Adrenal gland (tissue), 12 donors: ENCODE data around the gene RFFL. TPM values are rescaled to one million over a fixed set of nuclear protein-coding genes. Genes with fewer than 3 reads are reported as not detected.

Experiments
- DNase-seq, 7 donors: peaks; one replicate each; pipeline ENCODE4 v3.0.0-alpha.2; 2019 to 2020
- H3K27ac ChIP-seq, 5 donors: fragments of 200-600 bp; sonication (generic) in 4 of 5; 1 replicate in 3 of 5; 2 replicates in 2 of 5; pipeline versions ENCODE4 v1.5.1 to v1.8.0; 2016 to 2020; ENCODE audit warnings: mild to moderate bottlenecking in 1 of 5
- H3K27me3 ChIP-seq: fragments of 200-600 bp; 2 replicates; pipeline ENCODE4 v1.8.0; 2021
- H3K36me3 ChIP-seq, 2 donors: fragments of 200-600 bp; replicated peaks in 1 of 2; 1 replicate in 1 of 2; 2 replicates in 1 of 2; pipeline versions ENCODE4 v1.5.1 to v1.8.0; 2018 to 2022
- H3K4me1 ChIP-seq, 2 donors: fragments of 200-600 bp; replicated peaks in 1 of 2; 1 replicate in 1 of 2; 2 replicates in 1 of 2; pipeline versions ENCODE4 v1.5.1 to v1.8.0; 2018 to 2021
- H3K4me3 ChIP-seq, 4 donors: fragments of 200-600 bp; sonication (generic) in 3 of 4; one replicate each; pipeline ENCODE4 v1.5.1; 2016 to 2018
- H3K9me3 ChIP-seq, 3 donors: fragments of 200-600 bp; sonication (generic) in 1 of 3; replicated peaks in 1 of 3; 1 replicate in 2 of 3; 2 replicates in 1 of 3; pipeline versions ENCODE4 v1.5.1 to v1.8.0; 2016 to 2021
- POLR2A ChIP-seq, 2 donors: fragments of 450-650 bp; IDR thresholded peaks; one replicate each; pipeline ENCODE4 v1.6.1; 2017; ENCODE audit warnings: antibody characterized with exemption in 2 of 2, mild to moderate bottlenecking in 2 of 2, moderate library complexity in 1 of 2
- WGBS, 4 donors: extraction: QIAGEN DNeasy Blood & Tissue Kit in 2 of 4; methylation state at CpG; one replicate each; pipeline versions ENCODE4 v1.1.5 to v1.1.7; 2013 to 2017; 5-methylcytosine and 5-hydroxymethylcytosine counted together
- intact Hi-C, 2 donors: fragments of 100-400 bp; cut with DNase I; formaldehyde crosslinking; loops; one replicate each; pipeline versions ENCODE4 v1.14.1 to v1.15.0; 2022 to 2023
- polyA plus RNA-seq, 3 donors: library from polyadenylated mRNA; stranded (reverse); fragments of 200-250 nt in 2 of 3; fragments of 350-450 nt in 1 of 3; fragmentation: Illumina TruSeq in 1 of 3; extraction: RNeasy Lipid Tissue Mini Kit (QIAGEN cat#74804) in 1 of 3; gene quantifications; one replicate each; pipeline ENCODE4 v1.2.3, GENCODE V29; 2013 to 2014
- total RNA-seq, 9 donors: library from RNA; depleted of rRNA in 4 of 9; stranded (reverse); fragments of >200 nt in 4 of 9; fragments of 120-200 nt in 1 of 9; fragmentation: NEBNext Ultra II Directional in 1 of 9; extraction: Animal tissue kit (Norgen Biotek cat#: 25700) in 1 of 9; gene quantifications; one replicate each; pipeline versions ENCODE4 v1.1.0 to v1.2.4, GENCODE V29; 2013 to 2023
- TF ChIP-seq, protein P1 (sequence below), 6 experiments: fragments of 450-650 bp in 4 of 6; fragments of 200-600 bp in 2 of 6; sonication (generic) in 1 of 6; IDR thresholded peaks; 1 replicate in 5 of 6; 2 replicates in 1 of 6; pipeline versions ENCODE4 v1.5.1 to v1.8.0; 2016 to 2021; ENCODE audit warnings: antibody characterized with exemption in 6 of 6, mild to moderate bottlenecking in 2 of 6, moderate library complexity in 1 of 6
- donor health status: healthy with polysubstance abuse.
- donor health status: Bipolar disorder and iron deficiency.
- donor health status: DM: yes; HTN: yes; CAD: no.
- donor health status: DM: no; HTN: no; CAD: no.
- donor health status: DM: no; HTN: no; CAD: no.
- donor health status: DM: yes; HTN: yes; CAD: no.

RFFL gene
- total and polyA plus RNA-seq, 12 donors: 2.5 to 24.4 (median 16.3) TPM

GRCh38 chr17:35017021-35017420, 46.5 kb downstream of the RFFL start:
- Histone ChIP-seq H3K9me3 (no peaks in the 10 kb centered on the region), H3K4me3 (no peak overlapping the region), H3K36me3 (peaks cover 0 to 24% of the 10 kb centered on the region in 2 donors), H3K4me1 (peaks cover 0 to under 1% of the 10 kb centered on the region in 2 donors), H3K27me3 (no peaks in the 10 kb centered on the region), H3K27ac (no peak overlapping the region)
- TF ChIP-seq, protein P1, sequence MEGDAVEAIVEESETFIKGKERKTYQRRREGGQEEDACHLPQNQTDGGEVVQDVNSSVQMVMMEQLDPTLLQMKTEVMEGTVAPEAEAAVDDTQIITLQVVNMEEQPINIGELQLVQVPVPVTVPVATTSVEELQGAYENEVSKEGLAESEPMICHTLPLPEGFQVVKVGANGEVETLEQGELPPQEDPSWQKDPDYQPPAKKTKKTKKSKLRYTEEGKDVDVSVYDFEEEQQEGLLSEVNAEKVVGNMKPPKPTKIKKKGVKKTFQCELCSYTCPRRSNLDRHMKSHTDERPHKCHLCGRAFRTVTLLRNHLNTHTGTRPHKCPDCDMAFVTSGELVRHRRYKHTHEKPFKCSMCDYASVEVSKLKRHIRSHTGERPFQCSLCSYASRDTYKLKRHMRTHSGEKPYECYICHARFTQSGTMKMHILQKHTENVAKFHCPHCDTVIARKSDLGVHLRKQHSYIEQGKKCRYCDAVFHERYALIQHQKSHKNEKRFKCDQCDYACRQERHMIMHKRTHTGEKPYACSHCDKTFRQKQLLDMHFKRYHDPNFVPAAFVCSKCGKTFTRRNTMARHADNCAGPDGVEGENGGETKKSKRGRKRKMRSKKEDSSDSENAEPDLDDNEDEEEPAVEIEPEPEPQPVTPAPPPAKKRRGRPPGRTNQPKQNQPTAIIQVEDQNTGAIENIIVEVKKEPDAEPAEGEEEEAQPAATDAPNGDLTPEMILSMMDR (IDR thresholded peaks at IDR 0.05): no peak
- TF ChIP-seq POLR2A (IDR thresholded peaks at IDR 0.05): no peak
- intact Hi-C loops: no loop called here
- DNase-seq: no peak
- WGBS, 4 donors: 96 to 98% (median 97%) methylated on average over 4 of the region's 4 CpGs

DNA sequence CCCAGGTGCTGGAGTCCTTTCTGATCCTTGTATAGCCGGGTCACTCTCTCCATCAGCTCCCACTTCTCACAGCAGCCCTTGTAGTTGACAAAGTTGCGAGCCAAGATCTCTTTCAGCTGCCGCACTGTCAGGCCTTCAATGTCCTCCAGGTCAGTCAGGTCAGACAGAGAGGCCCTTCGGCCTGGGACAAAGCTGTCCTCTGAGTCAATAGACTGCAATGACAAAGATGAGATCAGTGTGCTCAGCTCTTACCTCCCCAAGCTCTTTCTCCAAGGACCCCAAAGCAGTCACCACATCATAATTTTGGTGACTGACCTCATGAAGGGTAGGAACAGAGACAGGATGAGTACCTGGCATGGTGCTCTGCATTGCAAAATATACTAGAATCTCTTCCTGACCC, 47.1 kb downstream of the RFFL start:
- no peak for DNase-seq
- Histone ChIP-seq H3K36me3 (peaks cover 0 to 29% of the 10 kb centered on the region in 2 donors), H3K9me3 (no peaks in the 10 kb centered on the region), H3K27ac (no peak overlapping the region), H3K27me3 (no peaks in the 10 kb centered on the region), H3K4me1 (no peaks in the 10 kb centered on the region), H3K4me3 (no peak overlapping the region)
- WGBS, 4 donors: 93 to 100% (median 97%) methylated on average over 3 to 4 of the region's 4 CpGs
- intact Hi-C loops: no loop called here
- TF ChIP-seq POLR2A (IDR thresholded peaks at IDR 0.05): no peak
- TF ChIP-seq, protein P1 (IDR thresholded peaks at IDR 0.05): no peak

GRCh38 chr17:35011671-35012216, 51.8 kb downstream of the RFFL start:
- no peaks in the 10 kb centered on the region for H3K4me1 ChIP-seq
- no peaks in the 10 kb centered on the region for H3K9me3 ChIP-seq
- WGBS, 4 donors: 78 to 93% (median 80%) methylated on average over 5 of the region's 5 CpGs
- no peaks in the 10 kb centered on the region for H3K27me3 ChIP-seq
- no peak overlapping the region for H3K27ac ChIP-seq
- peaks cover 0 to 25% of the 10 kb centered on the region in 2 donors for H3K36me3 ChIP-seq
- TF ChIP-seq, protein P1 (IDR thresholded peaks at IDR 0.05): no peak
- TF ChIP-seq POLR2A (IDR thresholded peaks at IDR 0.05): no peak
- H3K4me3 ChIP-seq: no peak overlapping the region
- DNase-seq: no peak
- intact Hi-C loops: no loop called here

DNA sequence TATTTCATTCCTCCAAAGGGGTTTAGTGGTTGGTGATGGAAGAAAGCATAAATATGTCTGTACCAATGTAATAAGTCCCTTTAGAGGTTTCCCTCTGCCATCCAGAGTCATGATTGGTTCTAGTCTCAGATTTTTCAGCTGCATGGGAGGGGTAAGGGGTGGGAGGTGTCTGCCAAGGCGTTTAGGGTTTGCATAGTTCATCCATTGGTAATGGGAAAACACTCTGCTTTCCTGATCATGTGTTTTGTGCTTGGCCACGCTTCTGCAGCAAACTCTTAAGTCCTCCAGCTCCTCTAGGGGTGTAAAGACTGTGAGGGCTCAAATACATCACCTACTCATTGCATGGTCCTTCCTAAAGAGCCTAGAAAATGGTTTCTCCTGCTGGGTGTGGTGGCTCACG, 53.4 kb downstream of the RFFL start:
- DNase-seq: no peak
- no peak overlapping the region for H3K4me3 ChIP-seq
- no peaks in the 10 kb centered on the region for H3K9me3 ChIP-seq
- no peaks in the 10 kb centered on the region for H3K4me1 ChIP-seq
- 83 to 94% (median 89%) methylated on average over 3 of the region's 3 CpGs for WGBS, 4 donors
- H3K27me3 ChIP-seq: no peaks in the 10 kb centered on the region
- no peak for TF ChIP-seq POLR2A (IDR thresholded peaks at IDR 0.05)
- TF ChIP-seq, protein P1 (IDR thresholded peaks at IDR 0.05): no peak
- no peak overlapping the region for H3K27ac ChIP-seq
- intact Hi-C loops: no loop called here
- peaks cover 0 to 11% of the 10 kb centered on the region in 2 donors for H3K36me3 ChIP-seq
